Breast epithelium (tissue), 4 donors: ENCODE data around the gene BTN1A1. TPM values are rescaled to one million over a fixed set of nuclear protein-coding genes. Genes with fewer than 3 reads are reported as not detected.

Experiments used
- DNase-seq, 2 donors: peaks; one replicate each; pipeline ENCODE4 v3.0.0-alpha.2; 2019; ENCODE audit warnings: low spot score in 2 of 2
- H3K27ac ChIP-seq, 2 donors: fragments of 200-600 bp; sonication (generic) in 1 of 2; one replicate each; pipeline ENCODE4 v1.5.1; 2016 to 2019; ENCODE audit warnings: mild to moderate bottlenecking in 1 of 2
- H3K27me3 ChIP-seq, 2 donors: fragments of 200-600 bp; sonication (generic) in 1 of 2; one replicate each; pipeline versions ENCODE4 v1.5.1 to v1.6.0; 2017 to 2019; ENCODE audit warnings: control low read depth in 1 of 2, mild to moderate bottlenecking in 1 of 2
- H3K36me3 ChIP-seq: fragments of 200-600 bp; one replicate; pipeline ENCODE4 v1.5.1; 2019
- H3K4me1 ChIP-seq, 2 donors: fragments of 200-600 bp; sonication (generic); one replicate each; pipeline ENCODE4 v1.5.1; 2016 to 2019; ENCODE audit warnings: control low read depth in 1 of 2
- H3K4me3 ChIP-seq, 3 donors: fragments of 200-600 bp; sonication (generic); 1 replicate in 2 of 3; 2 replicates in 1 of 3; pipeline ENCODE4 v1.5.1; 2016 to 2019; ENCODE audit warnings: mild to moderate bottlenecking in 3 of 3, moderate library complexity in 2 of 3
- H3K9me3 ChIP-seq, 2 donors: fragments of 200-600 bp; sonication (generic) in 1 of 2; one replicate each; pipeline ENCODE4 v1.5.1; 2016 to 2019; ENCODE audit warnings: control low read depth in 1 of 2
- POLR2A ChIP-seq: fragments of 450-650 bp; IDR thresholded peaks from one replicate; pipeline ENCODE4 v1.6.1; 2016; ENCODE audit warnings: antibody characterized with exemption, mild to moderate bottlenecking, moderate library complexity
- POLR2AphosphoS5 ChIP-seq, 3 donors: sonication (generic); formaldehyde crosslinking; IDR thresholded peaks; one replicate each; pipeline ENCODE4 v1.6.1; 2017; ENCODE audit warnings: antibody characterized with exemption in 3 of 3
- intact Hi-C: fragments of 100-400 bp; cut with DNase I; formaldehyde crosslinking; loops from one replicate; pipeline ENCODE4 v1.15.1; 2023; ENCODE audit warnings: low total_unique reads
- total RNA-seq, 3 donors: library from RNA; depleted of rRNA; stranded (reverse); fragments of >200 nt; gene quantifications; one replicate each; pipeline ENCODE4 v1.1.0, GENCODE V29; 2016
- TF ChIP-seq, protein P1 (sequence below), 3 donors: fragments of 450-650 bp; IDR thresholded peaks; one replicate each; pipeline ENCODE4 v1.5.1; 2016 to 2017; ENCODE audit warnings: antibody characterized with exemption in 3 of 3, mild to moderate bottlenecking in 3 of 3, moderate library complexity in 3 of 3

The BTN1A1 gene
- total RNA-seq, 3 donors from 2014 or later: not detected

DNA sequence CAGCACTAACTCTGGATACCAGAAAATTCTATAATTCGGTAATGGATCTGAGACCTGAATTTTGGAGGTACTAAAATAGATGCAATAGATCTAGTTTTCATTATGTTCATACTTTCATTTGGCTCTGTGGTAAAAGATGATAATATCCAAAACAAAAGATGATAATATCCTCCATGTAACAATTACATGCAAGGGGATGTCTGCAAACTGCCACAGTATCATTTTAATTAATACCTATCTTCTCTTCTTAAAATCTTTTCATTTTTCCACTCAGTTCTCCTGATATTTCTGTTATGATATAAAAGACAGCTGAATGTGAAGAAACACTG, 26.7 kb upstream of the BTN1A1 start:
- peak overlapping the region; percentile 40 to 69 (median 48) for H3K4me3 ChIP-seq
- intact Hi-C loops: no loop called here
- peak overlapping the region; percentile 92 to 94 for H3K27ac ChIP-seq
- H3K9me3 ChIP-seq: no peaks in the 10 kb centered on the region
- DNase-seq: no peak
- TF ChIP-seq, protein P1, sequence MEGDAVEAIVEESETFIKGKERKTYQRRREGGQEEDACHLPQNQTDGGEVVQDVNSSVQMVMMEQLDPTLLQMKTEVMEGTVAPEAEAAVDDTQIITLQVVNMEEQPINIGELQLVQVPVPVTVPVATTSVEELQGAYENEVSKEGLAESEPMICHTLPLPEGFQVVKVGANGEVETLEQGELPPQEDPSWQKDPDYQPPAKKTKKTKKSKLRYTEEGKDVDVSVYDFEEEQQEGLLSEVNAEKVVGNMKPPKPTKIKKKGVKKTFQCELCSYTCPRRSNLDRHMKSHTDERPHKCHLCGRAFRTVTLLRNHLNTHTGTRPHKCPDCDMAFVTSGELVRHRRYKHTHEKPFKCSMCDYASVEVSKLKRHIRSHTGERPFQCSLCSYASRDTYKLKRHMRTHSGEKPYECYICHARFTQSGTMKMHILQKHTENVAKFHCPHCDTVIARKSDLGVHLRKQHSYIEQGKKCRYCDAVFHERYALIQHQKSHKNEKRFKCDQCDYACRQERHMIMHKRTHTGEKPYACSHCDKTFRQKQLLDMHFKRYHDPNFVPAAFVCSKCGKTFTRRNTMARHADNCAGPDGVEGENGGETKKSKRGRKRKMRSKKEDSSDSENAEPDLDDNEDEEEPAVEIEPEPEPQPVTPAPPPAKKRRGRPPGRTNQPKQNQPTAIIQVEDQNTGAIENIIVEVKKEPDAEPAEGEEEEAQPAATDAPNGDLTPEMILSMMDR (IDR thresholded peaks at IDR 0.05): no peak
- TF ChIP-seq POLR2A (no peak), POLR2AphosphoS5 (IDR thresholded peaks at IDR 0.05) (no peak)
- no peaks in the 10 kb centered on the region for H3K4me1 ChIP-seq
- H3K36me3 ChIP-seq: no peaks in the 10 kb centered on the region
- H3K27me3 ChIP-seq: no peaks in the 10 kb centered on the region

DNA sequence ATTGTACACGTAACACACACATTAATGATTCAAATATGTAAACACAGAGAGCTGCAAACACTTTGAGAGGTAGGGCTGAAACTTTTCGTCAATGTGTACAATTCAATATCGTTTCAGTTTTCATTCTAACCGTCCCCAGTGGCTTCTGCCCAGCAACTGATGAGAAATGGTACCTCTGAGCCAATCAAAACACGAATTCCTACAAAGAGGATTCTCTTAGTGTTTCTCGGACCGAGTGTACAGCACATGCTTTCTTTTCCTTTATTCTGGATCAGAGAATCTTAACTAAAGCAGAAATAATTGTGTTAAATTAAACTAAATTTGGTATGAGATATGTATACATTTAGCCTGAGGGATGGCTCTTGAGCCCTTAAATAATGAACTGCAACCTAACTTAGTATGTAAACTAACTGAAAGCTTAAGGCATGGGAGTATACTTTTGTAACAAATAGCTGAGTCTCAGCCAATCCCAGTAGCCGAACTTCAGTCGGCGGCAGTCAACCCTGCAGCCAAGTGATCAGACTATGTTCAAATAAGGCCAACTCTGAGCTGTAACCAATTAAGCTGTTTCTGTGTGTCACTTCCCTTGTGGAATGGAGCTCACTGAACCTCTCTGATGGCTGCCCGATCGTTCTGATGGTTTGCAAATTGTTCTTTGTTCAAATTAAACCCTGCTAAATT, 26.2 kb upstream of the BTN1A1 start:
- intact Hi-C loops: no loop called here

DNA sequence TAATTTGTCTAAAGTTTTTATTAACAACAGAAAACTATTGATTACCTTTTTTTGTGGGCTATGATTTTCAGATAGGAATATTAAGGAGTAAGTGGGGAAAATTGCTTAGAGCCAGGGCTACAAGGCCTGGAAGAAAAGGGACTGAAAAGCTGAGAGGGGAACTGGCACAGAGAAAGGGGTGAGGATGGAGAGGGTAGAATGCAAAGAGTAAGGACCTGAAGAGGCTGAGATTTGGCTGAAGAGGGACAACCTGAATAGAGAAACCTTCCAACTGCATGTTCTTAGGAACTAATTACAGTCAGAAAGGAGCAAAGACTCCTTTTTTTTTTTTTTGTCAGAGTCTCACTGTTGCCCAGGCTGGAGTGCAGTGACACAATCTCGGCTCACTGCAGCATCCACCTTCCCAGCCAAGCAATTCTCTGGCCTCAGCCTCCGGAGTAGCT, 25.6 kb upstream of the BTN1A1 start:
- intact Hi-C loops: no loop called here
- TF ChIP-seq, protein P1 (IDR thresholded peaks at IDR 0.05): no peak
- TF ChIP-seq POLR2A (no peak), POLR2AphosphoS5 (IDR thresholded peaks at IDR 0.05) (no peak)
- Histone ChIP-seq H3K27me3 (no peaks in the 10 kb centered on the region), H3K27ac (peak overlapping the region; percentile 92 to 94), H3K36me3 (no peaks in the 10 kb centered on the region), H3K9me3 (no peaks in the 10 kb centered on the region), H3K4me1 (no peaks in the 10 kb centered on the region), H3K4me3 (peak overlapping the region; percentile 40 to 69 (median 48))
- no peak for DNase-seq

More for the DNA sequence above, 26.2 kb upstream of the BTN1A1 start:
- Histone ChIP-seq H3K36me3 (no peaks in the 10 kb centered on the region), H3K4me3 (peak overlapping the region; percentile 40 to 69 (median 48)), H3K4me1 (no peaks in the 10 kb centered on the region), H3K27ac (peak overlapping the region; percentile 92 to 94), H3K9me3 (no peaks in the 10 kb centered on the region), H3K27me3 (no peaks in the 10 kb centered on the region)
- DNase-seq: peak; percentile 68 to 91
- TF ChIP-seq POLR2A: peak; percentile 39
- TF ChIP-seq POLR2AphosphoS5 (IDR thresholded peaks at IDR 0.05): peak; percentile 35 to 78 (median 47)
- TF ChIP-seq, protein P1 (IDR thresholded peaks at IDR 0.05): no peak

DNA sequence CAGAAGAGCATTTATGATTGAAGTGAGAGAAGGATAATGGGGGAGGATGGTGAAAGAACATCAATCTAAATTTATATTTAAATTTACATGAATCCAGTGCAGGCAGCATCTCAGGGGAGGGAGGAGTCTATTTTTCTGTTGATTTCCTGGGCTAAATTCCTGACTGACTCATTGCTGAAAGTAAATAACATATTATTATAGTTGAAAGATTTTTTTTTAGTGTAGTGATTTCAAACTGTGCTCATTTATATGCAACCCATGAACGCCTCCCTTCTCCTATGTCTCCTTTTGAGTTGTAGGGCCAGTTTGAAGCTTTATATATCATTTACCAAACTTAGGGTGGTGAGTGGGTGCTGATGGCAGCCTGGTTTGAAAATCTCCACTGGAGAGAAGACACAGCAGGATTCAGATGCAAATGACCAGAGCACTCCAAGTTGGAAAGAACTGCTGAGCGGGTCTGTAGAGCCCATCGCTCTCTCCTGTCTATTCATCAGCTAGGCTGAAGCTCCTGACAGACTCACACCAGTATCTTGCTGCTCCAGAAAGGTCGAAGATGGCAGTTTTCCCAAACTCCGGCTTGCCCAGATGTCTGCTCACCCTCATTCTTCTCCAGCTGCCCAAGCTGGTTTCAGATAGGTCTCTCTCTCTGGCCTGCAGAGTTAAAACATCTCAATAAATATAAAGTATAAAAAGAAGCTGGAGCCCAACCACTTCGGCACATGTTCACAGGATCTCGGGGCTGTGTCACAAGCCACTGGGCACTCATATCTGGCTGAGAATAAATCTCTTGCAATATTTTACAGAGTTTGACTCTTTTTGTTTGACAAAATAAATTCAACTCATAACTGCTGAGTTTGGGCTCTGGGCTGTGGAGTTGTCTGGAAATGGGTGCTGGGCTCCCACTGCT, 24.0 kb upstream of the BTN1A1 start:
- no peaks in the 10 kb centered on the region for H3K36me3 ChIP-seq
- no peak overlapping the region for H3K4me3 ChIP-seq
- intact Hi-C loops: no loop called here
- H3K4me1 ChIP-seq: no peaks in the 10 kb centered on the region
- no peaks in the 10 kb centered on the region for H3K27me3 ChIP-seq
- TF ChIP-seq POLR2A (no peak), POLR2AphosphoS5 (IDR thresholded peaks at IDR 0.05) (no peak)
- H3K9me3 ChIP-seq: no peaks in the 10 kb centered on the region
- DNase-seq: no peak
- peak overlapping the region in 1 of 2 donors; percentile 92 for H3K27ac ChIP-seq

DNA sequence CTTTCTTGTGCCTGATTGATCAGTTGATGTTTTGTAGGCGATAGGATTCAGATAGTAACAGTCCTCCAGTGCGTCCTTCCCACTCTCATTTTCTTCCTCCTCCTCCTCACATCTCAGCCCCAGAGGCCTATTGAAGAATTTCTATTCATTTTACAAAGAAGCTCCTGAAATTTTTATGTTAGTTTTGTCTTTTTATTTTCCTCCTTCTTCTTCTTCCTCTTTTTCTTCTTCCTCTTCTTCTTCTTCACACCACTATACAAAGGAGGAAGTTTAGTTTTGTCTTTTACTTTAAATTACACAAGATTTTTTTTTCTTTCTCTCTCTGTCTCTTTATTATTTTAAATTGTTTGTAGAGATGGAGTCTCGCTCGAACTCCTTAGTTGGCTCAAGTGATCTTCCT, 23.2 kb upstream of the BTN1A1 start:
- TF ChIP-seq POLR2A: no peak
- TF ChIP-seq, protein P1 (IDR thresholded peaks at IDR 0.05): no peak
- no peak for TF ChIP-seq POLR2AphosphoS5 (IDR thresholded peaks at IDR 0.05)
- H3K4me1 ChIP-seq: no peaks in the 10 kb centered on the region
- no peak for DNase-seq
- no peaks in the 10 kb centered on the region for H3K27me3 ChIP-seq
- H3K27ac ChIP-seq: no peak overlapping the region
- no peaks in the 10 kb centered on the region for H3K36me3 ChIP-seq
- H3K4me3 ChIP-seq: no peak overlapping the region
- H3K9me3 ChIP-seq: no peaks in the 10 kb centered on the region
- intact Hi-C loops: no loop called here
